Omental fat pad (tissue), 4 donors: ENCODE measurements around the gene GNAZ. TPM values are rescaled to one million over a fixed set of nuclear protein-coding genes. Genes with fewer than 3 reads are reported as not detected.

Experiments
- ATAC-seq: fragments of 150-250 bp; one replicate; pipeline ENCODE4 v1.9.1; 2016; ENCODE audit warnings: mild to moderate bottlenecking, moderate library complexity; ENCODE audit not compliant: low FRiP score
- DNase-seq: peaks from one replicate; pipeline ENCODE4 v3.0.0-alpha.2; 2019; ENCODE audit warnings: low spot score
- total RNA-seq, 4 donors: library from RNA; depleted of rRNA; stranded (reverse); fragments of >200 nt; gene quantifications; one replicate each; pipeline ENCODE4 v1.1.0, GENCODE V29; 2016
- TF ChIP-seq, protein P1 (sequence below), 3 donors: fragments of 450-650 bp; IDR thresholded peaks; one replicate each; pipeline ENCODE4 v1.5.1; 2016 to 2017; ENCODE audit warnings: antibody characterized with exemption in 3 of 3, mild to moderate bottlenecking in 3 of 3, moderate library complexity in 2 of 3

The GNAZ gene
- total RNA-seq, 4 donors from 2014 or later = 8.6 to 25.1 (median 16.5) TPM

DNA sequence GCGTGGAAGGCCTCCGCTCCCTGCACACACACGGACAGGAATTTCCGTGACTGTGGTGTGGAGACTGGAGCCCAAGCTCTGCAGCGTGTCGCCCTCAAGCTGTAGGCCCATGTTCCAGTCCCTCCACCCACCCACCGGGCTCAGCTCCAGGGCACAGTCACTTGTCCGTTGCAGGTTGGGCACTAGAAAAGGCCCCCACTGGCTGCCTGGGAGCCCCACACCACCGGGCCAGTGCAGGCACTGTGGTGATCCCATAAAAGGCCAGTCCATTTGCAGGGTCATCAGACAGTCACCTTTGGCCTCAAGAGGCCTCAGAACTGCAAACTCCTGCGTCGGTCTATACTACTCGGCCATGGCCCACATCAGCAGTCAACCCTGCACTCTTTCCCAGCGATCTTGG lies 91.3 kb downstream of the GNAZ start:
- ATAC-seq = no peak
- TF ChIP-seq, protein P1, sequence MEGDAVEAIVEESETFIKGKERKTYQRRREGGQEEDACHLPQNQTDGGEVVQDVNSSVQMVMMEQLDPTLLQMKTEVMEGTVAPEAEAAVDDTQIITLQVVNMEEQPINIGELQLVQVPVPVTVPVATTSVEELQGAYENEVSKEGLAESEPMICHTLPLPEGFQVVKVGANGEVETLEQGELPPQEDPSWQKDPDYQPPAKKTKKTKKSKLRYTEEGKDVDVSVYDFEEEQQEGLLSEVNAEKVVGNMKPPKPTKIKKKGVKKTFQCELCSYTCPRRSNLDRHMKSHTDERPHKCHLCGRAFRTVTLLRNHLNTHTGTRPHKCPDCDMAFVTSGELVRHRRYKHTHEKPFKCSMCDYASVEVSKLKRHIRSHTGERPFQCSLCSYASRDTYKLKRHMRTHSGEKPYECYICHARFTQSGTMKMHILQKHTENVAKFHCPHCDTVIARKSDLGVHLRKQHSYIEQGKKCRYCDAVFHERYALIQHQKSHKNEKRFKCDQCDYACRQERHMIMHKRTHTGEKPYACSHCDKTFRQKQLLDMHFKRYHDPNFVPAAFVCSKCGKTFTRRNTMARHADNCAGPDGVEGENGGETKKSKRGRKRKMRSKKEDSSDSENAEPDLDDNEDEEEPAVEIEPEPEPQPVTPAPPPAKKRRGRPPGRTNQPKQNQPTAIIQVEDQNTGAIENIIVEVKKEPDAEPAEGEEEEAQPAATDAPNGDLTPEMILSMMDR (IDR thresholded peaks at IDR 0.05) = no peak
- no peak for DNase-seq

DNA sequence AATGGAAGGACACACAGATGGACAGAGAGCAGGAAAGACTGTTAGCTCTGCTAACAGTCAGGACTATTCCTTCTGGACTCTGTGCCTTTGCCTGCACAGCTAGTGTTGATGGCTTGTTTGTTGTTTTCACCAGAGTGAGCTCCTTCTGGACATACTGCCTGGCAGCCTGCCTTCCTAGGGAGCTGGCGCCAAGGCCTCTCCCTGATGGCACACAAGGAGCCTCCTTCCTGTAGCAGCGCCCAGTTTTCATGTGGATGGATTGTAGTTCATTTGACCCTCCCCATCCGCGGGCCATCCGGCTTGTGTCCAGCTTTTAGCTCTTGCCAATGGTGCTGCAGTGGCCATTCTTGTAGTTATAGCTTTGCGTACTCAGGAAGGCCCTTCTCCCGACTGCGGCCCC lies 93.3 kb downstream of the GNAZ start:
- ATAC-seq (no peak), DNase-seq (no peak)
- TF ChIP-seq, protein P1 (IDR thresholded peaks at IDR 0.05) = no peak

DNA sequence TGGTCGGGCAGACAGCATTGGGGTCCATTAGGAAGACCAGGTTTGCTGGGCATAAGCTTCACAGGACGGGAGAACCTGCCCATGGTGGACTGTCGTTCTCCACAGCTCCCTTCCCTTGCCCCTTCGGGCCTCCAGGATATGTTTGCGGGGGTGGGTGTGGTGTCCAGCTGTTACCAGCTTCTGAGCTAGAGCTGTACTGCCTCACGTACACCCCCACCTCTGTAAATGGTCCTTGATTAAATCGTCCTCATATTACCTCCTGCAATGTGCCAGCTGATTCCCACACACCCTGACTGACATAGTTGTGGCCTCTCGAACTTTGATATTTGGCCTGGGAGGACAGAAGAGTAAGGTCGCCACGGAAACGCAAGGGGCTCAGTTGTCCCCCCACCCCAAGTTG lies 93.8 kb downstream of the GNAZ start:
- ATAC-seq (no peak), DNase-seq (no peak)

DNA sequence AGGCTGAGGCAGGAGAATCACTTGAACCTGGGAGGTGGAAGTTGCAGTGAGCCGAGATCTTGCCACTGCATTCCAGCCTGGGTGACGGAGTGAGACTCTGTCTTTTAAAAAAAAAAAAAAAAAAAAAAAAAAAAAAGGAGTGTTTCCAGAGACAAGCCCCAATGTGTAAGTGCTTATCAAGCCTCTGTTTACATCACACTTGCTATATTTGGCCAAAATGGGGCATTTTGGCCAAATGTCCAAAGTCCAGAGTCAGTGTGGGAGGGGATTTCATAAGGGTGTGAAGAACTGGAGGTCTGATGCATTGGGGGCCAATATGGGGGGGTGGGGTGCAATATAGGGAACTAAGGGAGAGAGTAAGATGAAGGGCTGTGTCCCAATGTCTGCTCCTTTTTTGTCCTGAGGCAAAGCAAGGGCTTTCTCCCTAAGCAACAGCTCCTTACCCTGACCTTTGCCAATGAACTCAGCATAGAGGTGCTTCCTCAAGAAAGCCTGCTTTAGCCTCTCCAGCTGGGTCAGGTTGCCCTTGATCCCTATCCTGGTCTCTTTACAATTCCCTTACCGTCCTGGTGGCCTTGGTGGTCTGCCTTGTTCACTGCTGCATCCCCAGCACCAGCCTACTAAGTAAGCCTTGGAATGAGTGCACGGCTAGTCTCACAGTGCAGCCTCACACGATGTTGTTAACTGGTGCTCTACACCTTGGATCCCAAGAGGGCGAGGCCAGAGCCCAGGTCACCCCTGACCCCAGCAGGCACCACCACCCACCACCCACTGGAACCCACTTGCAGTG lies 95.9 kb downstream of the GNAZ start:
- DNase-seq (no peak), ATAC-seq (no peak)
- TF ChIP-seq, protein P1 (IDR thresholded peaks at IDR 0.05) = no peak

More for the DNA sequence above, 93.8 kb downstream of the GNAZ start:
- TF ChIP-seq, protein P1 (IDR thresholded peaks at IDR 0.05) = no peak

DNA sequence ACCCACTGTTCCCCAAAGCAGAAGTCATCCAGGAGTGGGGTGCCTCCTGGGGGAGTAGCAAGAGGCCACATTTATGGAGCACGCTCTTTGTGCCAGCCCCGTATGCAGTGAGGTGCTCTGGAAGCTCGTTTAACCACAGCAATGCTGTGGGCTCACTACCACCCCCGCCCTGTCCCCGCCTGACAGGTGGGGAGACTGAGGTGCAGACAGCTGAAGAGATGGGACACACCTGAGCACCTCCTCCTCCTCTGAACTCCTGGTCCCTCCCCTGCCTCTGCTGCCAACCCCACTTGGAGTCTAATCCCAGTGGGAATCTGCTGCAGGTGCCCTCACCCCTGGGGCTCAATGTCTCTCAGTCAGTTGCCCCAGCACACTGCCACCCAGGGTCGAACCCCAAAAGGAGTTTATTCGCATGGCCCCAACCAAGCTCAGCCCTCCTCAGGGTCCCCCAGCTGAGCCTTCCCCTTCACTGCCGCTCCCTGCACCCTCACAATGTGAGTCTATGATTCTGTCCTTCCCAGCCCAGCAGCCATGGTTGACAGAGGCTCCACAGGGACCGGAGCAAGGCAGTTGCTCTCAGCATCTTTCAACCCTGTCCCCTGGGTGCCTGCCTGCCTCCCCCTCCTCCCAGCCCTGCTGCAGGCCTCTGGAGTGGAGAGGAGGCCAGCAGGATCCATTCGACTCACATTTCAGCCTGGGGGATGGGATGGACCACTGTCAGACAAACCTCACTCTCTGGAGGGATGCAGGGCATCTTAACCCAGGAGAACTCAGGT lies 96.7 kb downstream of the GNAZ start:
- ATAC-seq (peak; percentile 15), DNase-seq (no peak)
- TF ChIP-seq, protein P1 (IDR thresholded peaks at IDR 0.05) = no peak

DNA sequence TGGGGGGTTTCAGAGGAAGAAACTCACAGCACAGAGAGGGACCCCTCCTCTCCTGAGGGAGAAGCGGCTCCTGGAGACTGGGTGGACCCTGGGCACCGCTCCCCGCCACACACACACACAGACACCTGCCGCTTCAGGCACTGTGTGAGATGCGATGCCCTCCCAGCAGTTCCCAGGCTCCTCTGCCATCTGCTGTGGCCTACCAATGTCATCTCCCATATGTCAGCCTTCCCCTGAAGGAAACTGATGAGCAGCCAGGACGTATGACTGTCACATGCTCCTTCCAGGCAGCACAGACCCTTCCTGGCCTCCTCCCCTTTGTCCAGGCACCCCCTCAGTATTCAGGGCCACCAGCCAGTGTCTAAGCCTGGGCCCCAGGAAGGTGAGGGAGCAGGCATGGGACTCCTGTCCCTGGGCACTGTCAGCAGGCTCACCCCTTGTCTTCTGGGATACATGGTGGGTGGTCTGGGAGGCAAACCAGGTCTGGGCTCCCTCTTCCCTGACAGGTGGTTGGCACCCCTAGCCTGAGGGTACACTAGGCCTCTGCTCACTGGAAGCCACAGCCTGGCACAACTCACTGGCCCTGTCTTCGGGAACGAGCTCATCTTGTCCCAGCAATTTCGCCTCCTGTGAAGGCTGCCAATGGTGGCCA lies 98.2 kb downstream of the GNAZ start:
- no peak for DNase-seq
- TF ChIP-seq, protein P1 (IDR thresholded peaks at IDR 0.05) = no peak
- peak; percentile 4 for ATAC-seq
